ENCODE measurements around the gene TEX35. TPM values are rescaled to one million over a fixed set of nuclear protein-coding genes. Genes with fewer than 3 reads are reported as not detected.
"Not testable (repeated sequence)": the region's sequence is repeated elsewhere in the genome, so short reads cannot be mapped to it uniquely, and the experiment has no call there.

TEX35 gene
- polyA plus RNA-seq, 1 donor: 0.14 TPM

DNA sequence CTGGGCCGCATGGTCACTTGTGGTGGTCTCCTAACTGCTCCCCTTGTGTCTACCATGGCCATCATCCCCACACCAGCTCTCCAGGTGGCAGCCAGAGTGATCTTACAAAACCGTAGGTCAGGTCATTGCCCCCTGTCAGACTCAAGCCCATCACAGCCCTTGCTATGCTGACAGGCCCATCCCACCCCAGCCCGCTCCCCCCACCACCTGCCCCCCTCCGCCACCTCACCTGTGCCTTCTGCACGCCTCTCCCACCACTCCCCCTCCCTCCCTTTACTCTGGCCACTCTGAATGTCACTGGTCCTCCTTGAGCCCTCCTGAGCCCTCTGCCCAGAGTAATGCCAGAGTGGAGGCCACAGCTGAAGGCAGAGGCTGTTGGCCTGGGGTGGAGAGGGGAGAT, 28.5 kb downstream of the TEX35 start:
- no peak for DNase-seq (ENCODE audit: low read depth)

DNA sequence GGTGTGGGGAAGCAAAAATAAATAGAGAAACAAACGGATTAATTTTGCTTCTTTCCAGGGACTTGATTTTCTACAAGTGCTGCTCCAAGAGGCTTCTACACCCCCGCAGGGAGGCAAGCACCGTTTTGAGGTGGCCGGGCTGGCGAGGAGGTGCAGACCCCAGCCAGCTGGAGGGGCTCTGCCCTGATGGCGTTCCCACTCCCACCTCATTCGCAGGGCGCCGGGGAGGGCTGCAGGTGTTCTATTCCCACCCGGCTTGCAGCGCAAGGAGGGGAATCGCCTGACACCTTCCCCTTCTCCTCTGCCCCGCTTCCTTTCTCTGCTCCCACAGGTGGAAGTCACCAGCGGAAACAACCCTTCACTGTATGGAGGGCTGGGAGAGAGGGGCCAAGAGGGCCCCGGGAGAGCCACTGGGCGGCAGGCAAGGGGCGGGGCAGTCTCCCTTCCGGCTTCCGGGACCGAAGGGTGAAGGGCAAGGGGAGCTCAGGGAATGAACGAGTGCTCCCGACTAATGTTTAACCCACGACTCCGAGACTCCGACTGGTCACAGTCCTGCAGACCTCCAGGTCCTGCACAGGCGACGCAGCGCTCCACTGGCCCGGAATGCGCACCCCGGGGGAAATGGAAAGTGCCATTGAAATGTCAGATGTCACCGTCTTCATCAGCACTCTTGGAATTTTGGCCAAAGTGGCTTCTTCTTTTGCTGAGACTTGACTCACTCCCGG, 29.1 kb downstream of the TEX35 start:
- no peak for DNase-seq (ENCODE audit: low read depth)

DNA sequence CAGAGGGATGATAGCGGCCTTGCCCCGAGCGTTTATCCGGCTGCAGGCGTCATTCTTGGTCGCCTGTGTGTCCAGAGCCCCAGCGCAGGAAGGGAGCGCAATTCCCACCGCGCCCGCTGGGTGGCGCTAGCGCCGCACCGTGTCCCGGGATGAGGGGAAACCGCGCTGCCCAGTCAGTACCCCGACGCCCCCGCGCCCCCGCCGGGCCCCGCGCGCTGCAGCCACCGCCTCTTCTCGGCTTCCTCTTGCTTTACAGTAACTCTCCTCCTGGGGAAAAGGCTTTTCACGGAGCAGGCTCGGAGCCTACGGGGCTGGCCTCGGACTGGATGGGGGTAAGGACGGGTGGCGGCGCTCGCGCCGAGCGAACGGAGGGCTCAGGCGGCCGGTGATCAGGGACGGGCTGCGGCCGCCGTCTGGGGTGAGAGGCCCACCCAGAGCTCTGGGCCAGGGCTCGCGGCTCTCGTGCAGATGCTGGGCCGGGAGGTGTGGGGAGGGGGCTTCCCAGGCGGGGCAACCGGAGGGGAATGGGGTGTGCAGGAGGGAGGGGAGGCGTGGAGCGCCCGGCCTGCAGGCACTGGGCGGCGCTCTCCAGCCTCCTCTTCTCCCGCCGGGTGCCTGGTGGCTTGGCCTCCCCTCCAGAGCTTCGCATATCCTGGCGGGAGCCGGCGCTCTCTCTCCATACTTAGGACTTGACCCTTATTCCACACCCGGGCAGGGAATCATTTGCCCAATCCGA, 29.8 kb downstream of the TEX35 start:
- DNase-seq (ENCODE audit: low read depth): peak; percentile 55

DNA sequence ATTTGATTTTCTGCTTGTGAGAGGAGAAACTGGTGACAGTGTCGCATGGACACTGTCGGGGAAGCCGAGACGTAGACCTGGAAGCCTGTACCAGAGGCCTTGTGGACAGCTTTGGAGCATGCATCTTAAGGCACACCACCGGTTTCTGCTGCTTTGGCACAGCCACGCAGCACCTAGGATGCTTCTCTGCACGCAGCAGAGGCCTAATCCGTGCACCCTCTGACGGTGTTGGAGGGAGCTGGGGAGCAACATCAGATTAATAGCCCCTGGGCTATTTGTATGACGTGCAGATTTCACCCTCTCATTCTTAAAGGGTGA, 30.3 kb downstream of the TEX35 start:
- DNase-seq (ENCODE audit: low read depth): no peak

DNA sequence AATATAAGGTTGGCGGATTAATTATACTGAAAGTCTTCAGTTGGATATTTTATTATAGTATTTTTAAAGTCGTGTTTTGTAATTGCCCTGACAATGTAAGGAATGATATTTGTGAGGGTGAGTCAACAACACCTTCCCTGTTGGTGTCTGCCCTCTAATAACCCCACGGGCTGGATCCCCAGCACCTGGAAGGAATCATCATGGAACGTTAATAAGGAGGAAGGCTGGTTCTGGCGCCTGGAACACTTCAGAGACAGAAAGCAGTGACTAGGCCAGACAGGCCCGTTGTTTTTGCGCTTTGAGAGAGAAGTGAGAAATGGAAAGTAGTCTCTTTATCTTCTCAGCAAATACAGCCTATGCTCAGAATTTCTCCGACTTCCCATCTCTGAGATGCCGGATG, 31.6 kb downstream of the TEX35 start:
- DNase-seq (ENCODE audit: low read depth): no peak

DNA sequence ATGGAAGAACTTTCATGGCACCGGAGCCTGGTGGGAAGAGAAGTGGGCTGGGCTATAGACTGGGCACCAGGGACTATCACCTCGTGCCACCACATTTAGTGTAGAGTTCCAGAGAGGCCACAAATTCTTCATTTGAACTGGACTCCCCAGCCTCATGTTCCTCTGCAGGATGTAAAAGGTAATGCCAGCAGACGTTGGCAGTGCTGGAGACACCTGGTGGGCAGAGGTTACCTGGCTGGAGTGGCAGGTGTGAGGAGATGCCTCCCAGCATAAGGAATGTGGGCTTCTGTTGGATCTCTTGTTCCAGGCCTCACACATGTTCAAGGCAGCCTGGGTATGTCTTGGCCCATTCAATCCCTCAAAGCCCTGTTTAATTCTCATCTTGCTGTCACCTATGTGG, 35.2 kb downstream of the TEX35 start:
- DNase-seq (ENCODE audit: low read depth): no peak

DNA sequence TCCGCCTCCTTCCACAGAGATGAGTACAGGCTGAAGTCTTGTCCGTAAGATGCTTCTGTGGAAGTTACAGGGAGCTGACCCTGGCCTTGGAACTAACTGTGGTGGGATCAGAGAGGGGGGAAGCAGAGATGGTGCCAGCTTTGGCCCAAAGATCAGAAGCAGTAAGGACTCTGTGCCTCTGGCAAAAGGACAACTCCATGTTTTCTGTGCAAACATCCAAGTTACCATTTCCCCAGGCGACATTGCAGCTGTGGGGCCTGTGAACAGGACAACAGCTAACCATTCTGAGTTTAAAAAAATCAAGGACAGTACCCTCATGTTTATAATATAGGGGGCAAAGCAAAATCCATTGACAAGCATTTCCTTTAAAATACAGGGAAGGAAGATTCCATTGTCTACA, 38.4 kb downstream of the TEX35 start:
- DNase-seq (ENCODE audit: low read depth): no peak

DNA sequence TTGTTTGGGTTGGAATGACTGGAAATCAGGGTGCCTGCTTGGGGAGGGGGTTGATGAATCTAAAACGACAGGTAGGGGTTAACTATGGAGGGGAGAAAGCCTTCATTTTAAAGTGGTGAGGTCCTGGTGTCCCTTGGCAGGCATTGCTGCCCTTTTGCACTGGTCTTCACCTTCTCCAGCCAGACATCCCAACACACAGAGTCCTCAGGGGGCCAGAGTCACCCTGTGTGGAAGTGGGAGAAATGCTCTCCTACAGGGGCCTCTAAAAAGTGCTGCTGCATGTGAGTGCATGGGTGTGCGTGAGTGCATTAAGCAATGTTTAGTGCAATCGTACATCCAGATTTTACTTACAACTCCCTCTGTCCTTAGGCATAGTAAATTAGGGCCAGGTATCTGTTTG, 39.0 kb downstream of the TEX35 start:
- DNase-seq (ENCODE audit: low read depth): no peak

DNA sequence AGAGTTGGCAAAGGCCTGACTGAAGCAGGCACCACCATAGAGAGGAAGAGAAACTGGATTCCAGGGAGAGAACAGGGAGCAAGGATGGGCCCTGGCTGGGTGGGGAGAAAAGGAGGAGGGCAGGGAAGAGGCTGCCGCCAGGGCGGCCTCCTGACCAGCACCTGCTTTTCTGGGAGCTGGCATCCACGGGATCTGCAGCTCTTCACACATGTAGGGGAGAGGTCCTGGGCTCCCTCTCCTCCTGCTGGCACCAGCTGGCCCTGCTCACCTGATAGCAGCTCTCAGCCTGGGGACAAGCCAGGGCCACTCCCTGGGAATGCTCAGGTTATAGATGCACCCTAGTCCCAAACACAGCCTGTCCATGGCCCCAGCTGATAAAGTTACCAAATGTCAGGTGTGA, 39.9 kb downstream of the TEX35 start:
- DNase-seq (ENCODE audit: low read depth): no peak

DNA sequence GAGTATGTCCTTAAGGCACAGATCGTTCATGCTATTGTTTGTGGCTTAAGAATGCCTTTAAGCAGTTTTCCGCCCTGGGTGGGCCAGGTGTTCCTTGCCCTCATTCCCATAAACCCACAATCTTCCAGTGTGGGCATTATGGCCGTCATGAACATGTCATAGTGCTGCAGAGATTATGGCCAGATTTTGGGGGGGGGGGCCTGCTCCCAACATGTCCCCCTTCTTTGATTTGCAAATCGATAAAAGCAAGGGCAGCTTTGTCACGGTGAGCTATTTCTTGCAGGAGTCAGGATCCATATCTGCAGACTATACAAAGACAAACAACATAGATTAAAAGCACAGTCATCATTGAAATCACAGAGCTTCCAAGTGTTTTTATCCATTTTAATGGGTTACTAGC, 41.4 kb downstream of the TEX35 start:
- DNase-seq (ENCODE audit: low read depth): not testable (repeated sequence)

DNA sequence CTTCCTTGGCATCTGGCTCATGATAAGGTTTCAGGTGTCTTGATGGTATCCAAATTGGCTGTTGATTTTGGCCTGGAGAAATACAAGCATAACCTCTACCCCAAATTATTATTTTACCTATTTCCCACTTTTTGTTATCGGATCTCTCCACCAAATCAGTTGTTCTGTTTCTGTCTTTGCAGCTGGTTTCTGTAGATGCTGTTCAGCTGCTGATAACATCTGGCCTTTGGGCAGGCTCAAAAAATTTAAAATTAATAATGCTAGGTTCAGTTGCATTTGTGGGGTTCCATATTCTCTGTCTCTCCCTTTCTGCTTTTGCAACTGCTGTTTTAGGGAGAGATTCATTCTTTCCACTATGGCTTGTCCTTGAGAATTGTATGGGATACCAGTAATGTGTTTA, 42.7 kb downstream of the TEX35 start:
- DNase-seq (ENCODE audit: low read depth): not testable (repeated sequence)

DNA sequence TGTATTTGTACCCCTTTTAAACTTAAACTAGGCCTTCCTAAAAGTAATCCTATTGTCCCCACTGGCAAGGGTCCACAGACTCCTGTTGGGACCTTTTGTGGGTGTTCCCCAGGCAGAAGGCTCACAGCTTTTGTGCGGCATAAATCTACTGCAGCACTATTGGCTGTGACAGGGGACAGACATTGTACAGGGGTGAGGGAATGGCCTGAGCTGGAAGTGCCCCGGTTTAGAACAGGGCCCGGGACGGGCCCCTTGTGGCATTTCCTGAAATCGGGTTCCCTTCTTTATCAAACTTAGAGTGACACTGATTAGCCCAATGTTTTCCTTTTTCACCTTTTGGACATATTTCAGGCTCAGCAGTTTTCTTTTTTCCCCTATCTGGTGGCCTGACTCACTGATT, 45.9 kb downstream of the TEX35 start:
- DNase-seq (ENCODE audit: low read depth): not testable (repeated sequence)

DNA sequence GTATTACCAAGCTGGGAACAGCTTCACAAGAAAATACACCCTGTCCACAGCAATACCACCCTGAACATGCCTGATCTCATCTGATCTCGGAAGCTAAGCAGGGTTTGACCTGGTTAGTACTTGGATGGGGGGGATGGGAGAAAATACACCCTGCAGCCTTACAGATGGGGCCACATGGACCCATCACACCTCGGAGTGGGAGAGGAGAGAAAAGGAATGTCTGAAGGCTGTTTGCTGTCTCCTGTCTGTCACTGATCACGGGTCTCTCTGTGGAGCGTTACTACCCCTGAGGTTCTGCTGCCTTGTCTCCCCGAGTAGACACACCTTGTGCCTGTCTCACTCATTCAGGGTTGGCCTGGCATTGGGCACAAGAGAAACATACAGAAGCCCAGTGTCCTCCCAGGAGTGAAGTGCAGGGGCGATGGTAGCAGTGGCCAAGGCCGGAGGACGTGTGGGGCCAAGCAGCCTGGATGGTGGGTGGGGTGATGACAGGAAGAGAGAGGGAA, 48.0 kb downstream of the TEX35 start:
- no peak for DNase-seq (ENCODE audit: low read depth)

DNA sequence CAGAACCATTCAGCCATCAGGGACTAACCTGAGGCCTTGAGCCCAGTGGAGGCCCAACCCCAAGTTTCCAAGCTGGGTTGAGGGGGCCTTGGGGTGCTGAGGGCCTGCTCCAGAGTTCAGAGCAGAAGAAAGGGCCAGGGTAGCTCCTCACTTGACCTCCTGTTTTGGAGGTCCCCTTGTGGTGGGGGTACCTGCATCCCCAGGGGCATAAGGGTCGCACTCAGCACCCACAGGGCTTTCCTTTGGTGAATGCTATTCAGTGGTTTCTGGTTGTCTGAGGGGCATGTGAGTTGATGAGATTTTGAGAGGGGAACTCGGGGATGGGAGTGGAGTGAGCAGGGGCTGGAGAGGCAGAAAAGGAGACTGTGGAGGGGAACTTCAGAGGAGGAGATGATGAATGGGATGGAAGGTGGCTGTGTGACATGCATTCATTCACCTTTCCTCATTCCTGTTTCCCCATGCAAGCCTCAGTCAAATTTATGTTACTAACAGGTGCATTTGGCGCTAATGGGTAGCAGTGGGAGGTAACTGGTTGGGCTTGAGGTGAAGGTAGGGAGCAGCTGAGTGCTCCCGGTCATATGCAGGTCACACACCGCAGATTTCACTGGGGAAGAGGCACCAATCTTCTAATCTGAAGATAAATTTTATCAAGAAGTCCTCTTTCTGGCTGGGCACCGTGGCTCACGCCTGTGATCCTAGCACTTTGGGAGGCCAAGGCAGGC, 50.4 kb downstream of the TEX35 start:
- DNase-seq (ENCODE audit: low read depth): no peak

DNA sequence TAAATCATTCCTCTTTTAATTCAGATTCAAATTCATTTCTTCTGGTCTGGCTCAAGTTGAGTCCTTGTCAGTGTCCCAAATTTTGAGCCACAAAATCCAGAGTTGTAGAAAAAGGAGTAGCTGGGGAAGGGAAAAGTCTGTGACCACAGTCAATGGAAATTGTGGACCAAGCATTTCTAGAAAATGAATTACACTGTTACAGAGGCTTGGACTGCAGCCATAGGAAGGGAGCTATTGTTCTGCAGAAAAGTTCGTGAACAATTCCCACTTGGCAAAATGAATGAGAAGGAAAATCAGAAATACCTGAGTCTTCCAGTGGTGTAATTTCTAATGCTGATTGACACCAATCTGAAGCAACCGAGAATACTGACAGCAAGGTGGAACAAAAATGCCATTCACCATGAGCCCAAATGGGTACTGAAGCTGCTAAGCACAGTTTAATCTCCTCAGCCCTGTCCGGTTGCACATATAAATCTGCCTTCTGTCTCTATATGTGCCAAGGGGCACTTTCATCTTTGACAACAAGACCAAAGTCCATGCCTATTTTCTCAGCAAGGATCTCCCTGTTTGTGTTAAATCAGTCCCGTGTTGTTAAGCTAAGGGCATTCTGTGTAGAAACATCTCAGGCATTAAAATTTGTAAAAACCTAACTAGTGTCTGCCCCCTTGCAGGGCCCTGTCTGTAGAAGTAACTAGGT, 51.3 kb downstream of the TEX35 start:
- no peak for DNase-seq (ENCODE audit: low read depth)

DNA sequence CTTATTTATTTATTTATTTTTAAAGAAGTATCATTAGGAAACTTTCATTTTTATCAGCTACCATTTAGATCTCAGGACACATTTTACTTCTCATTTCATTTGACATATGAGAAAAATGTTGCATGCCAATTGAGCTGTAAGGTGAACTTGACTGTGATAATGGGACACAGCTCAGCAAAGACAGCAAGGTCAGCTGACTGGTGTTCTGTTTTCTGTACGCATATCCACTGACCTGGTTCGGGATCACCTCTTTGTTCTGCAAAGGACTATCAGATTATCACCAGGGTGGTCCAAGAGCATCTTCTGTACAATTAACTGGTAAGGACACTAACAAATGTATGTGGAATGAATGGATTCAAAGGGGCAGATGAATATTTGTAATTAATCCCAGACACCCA, 51.9 kb downstream of the TEX35 start:
- DNase-seq (ENCODE audit: low read depth): no peak

DNA sequence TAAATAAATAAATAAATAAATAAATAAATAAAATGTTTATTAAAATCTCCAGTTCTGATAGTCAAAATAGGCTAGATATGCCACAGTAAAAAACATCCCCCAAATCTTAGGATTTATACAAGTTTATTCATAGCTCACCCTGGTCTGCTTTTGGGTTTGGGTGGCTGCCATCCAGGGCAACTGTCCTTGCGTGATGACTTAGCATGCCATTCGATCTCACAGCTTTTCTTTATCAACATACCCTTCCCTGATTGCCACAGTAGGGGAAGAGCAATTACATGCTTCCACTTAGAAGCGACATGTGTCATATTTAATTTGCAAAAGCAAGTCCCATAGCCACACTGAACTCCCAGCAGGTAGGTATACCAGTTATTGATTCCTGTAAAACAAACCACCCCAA, 52.7 kb downstream of the TEX35 start:
- no peak for DNase-seq (ENCODE audit: low read depth)

DNA sequence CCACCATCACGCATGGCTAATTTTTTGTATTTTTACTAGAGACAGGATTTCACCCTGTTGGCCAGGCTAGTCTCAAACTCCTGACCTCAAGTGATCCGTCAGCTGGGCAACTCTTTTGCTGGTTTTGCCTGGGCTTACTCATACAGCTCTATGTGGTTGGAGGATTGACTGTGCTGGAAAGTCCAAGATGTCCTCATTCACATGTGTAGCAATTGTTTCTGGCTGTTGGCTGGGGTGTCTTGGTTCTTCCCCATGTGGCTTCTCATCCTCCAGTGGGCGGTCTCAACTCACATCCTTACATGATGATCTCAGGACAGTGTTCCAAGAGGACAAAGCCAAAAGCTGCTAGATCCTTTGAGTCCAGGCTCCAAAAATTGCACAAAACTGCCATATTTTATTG, 53.3 kb downstream of the TEX35 start:
- no peak for DNase-seq (ENCODE audit: low read depth)

DNA sequence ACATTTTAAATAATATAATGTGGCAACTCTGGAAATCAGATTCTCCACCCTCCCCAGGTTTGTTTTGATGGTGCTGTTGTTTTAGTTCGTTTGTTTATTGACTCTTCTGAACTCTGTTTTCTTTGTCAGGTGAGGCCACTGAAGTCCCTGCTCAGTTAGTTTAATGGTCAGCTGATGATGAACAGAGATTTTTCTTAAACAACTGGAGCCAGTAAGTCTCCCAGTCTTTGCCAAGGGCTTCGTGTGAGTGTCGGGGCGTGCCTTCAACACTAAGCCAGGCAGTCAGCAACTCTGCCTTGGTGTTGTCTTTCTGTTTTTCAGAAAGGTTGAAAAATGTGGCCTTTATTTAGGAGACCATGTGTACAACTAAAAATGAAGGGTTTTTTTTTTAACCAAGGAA, 58.9 kb downstream of the TEX35 start:
- no peak for DNase-seq (ENCODE audit: low read depth)

Measured in forelimb muscle (tissue), 1 donor.